ENCODE results near the gene PCYT1A.
"Not testable (repeated sequence)": the region's sequence is repeated elsewhere in the genome, so short reads cannot be mapped to it uniquely, and the experiment has no call there.

The PCYT1A gene

GRCh38 chr3:196193133-196193735, 94.3 kb downstream of the PCYT1A start:
- no peak for TF ChIP-seq CTCF (IDR thresholded peaks at IDR 0.05; ENCODE audit: extremely low read depth, missing control alignments)
- DNase-seq (ENCODE audit: low spot score): no peak

GRCh38 chr3:196192524-196193051, 94.9 kb downstream of the PCYT1A start:
- no peak for TF ChIP-seq CTCF (IDR thresholded peaks at IDR 0.05; ENCODE audit: extremely low read depth, missing control alignments)
- no peak for DNase-seq (ENCODE audit: low spot score)

GRCh38 chr3:196192036-196192523, 95.4 kb downstream of the PCYT1A start:
- no peak for DNase-seq (ENCODE audit: low spot score)

GRCh38 chr3:196189566-196190347, 97.8 kb downstream of the PCYT1A start:
- no peak for TF ChIP-seq CTCF (IDR thresholded peaks at IDR 0.05; ENCODE audit: extremely low read depth, missing control alignments)
- no peak for DNase-seq (ENCODE audit: low spot score)

More at GRCh38 chr3:196192036-196192523, 95.4 kb downstream of the PCYT1A start:
- peak; percentile 5 for TF ChIP-seq CTCF (IDR thresholded peaks at IDR 0.05; ENCODE audit: extremely low read depth, missing control alignments)

- no peak for TF ChIP-seq CTCF (IDR thresholded peaks at IDR 0.05; ENCODE audit: extremely low read depth, missing control alignments)
- DNase-seq (ENCODE audit: low spot score): peak; percentile 64
Measured at GRCh38 chr3:196186651-196187573, 100.6 kb downstream of the PCYT1A start.

GRCh38 chr3:196184881-196185280, 102.6 kb downstream of the PCYT1A start:
- TF ChIP-seq CTCF (IDR thresholded peaks at IDR 0.05; ENCODE audit: extremely low read depth, missing control alignments): no peak
- DNase-seq (ENCODE audit: low spot score): no peak

- not testable (repeated sequence) for DNase-seq (ENCODE audit: low spot score)
Measured at GRCh38 chr3:196184169-196184432, 103.4 kb downstream of the PCYT1A start.

Data from GM20000 (cell line).